C4-2B (cell line): ENCODE results near the gene NHLRC2.

Source experiments
- H3K27ac ChIP-seq: fragments of 450-650 bp; 2 replicates; pipeline ENCODE4 v1.5.1; 2017
- ZFX ChIP-seq: fragments of 450-650 bp; IDR thresholded peaks from 2 replicates; pipeline ENCODE4 v1.6.1; 2017
- TF ChIP-seq, protein P1 (sequence below): fragments of 450-650 bp; conservative IDR thresholded peaks from 2 replicates; pipeline ENCODE4 v1.5.1; 2017; ENCODE audit warnings: mild to moderate bottlenecking

The NHLRC2 gene

DNA sequence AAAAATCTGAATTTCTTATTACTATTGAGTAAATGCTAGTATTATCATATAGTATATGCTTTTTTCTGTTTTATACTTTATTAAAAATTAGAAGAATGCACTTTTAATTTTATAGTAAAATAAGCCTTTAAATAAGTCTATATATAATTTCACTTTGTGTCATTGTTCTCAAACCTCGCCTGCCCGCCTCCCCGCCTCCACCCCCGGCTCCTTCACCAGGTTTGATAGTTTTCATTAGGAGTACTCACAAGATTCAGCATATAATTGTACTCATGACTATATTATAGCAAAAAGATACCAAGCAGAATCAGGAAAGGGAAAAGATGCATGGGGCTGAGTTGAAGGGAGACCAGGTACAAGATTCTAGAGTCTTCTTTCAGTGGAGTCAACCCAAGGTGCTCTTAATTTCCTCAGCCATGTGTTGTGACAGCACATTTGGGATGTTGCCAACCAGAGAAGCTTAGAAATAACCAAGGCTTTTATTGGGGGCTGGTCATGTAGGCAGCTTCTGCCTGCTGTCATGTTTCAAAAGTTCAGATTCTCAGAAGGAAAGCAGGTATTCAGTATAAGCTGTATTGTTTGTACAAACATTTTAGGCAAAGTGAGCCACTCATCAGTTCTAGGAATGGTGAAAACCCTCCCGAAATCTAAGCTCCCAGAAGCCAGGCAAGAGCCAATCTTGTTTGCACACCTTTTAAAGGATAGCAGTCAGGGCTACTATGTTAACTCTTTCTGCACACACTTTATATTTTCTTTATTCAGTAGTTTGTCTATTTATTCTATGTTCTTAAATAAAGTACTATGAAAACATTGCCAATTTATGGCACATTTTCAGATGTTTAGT lies 12.3 kb downstream of the NHLRC2 start:
- H3K27ac ChIP-seq = no peak overlapping the region
- TF ChIP-seq ZFX = no peak
- TF ChIP-seq, protein P1, sequence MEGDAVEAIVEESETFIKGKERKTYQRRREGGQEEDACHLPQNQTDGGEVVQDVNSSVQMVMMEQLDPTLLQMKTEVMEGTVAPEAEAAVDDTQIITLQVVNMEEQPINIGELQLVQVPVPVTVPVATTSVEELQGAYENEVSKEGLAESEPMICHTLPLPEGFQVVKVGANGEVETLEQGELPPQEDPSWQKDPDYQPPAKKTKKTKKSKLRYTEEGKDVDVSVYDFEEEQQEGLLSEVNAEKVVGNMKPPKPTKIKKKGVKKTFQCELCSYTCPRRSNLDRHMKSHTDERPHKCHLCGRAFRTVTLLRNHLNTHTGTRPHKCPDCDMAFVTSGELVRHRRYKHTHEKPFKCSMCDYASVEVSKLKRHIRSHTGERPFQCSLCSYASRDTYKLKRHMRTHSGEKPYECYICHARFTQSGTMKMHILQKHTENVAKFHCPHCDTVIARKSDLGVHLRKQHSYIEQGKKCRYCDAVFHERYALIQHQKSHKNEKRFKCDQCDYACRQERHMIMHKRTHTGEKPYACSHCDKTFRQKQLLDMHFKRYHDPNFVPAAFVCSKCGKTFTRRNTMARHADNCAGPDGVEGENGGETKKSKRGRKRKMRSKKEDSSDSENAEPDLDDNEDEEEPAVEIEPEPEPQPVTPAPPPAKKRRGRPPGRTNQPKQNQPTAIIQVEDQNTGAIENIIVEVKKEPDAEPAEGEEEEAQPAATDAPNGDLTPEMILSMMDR = no peak

DNA sequence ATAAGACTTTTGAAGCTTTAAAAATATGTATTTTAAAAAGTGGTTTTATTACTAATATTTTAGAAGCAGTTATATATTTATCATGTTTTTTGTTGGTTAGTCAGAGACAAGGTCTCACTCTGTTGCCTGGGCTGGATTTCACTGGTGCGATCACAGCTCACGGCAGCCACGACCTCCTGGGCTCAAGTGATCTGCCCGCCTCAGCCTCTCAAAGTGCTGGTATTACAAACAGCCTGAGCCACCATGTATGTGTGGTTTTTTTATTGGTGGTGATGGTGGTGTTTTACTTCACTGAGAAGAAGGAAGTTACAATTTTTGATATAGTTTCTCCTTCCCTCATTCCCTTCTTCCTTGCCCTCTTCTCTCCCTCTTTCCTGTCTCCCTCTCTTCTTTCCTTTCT lies 13.4 kb downstream of the NHLRC2 start:
- no peak for TF ChIP-seq ZFX
- TF ChIP-seq, protein P1 = no peak
- no peak overlapping the region for H3K27ac ChIP-seq

DNA sequence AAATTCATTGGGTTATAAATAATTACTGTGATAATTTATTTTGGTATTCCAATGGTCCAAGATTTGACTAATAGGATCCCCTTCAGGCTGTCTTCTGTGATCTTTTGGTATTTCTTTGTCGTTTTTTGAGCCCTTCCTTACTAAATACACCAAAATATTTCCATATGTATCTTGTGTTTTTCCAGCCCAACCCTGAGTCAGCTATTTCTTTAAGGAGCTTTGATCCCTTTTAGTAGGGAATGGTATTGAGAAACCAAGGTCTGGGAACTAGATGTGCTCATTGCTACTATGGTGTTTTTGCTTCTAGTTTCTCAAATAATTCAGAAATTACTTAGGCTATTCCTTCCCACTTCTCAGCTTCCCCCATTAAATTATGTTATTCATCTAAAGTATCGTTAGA lies 15.3 kb downstream of the NHLRC2 start:
- TF ChIP-seq, protein P1 = no peak
- TF ChIP-seq ZFX = no peak
- no peak overlapping the region for H3K27ac ChIP-seq

DNA sequence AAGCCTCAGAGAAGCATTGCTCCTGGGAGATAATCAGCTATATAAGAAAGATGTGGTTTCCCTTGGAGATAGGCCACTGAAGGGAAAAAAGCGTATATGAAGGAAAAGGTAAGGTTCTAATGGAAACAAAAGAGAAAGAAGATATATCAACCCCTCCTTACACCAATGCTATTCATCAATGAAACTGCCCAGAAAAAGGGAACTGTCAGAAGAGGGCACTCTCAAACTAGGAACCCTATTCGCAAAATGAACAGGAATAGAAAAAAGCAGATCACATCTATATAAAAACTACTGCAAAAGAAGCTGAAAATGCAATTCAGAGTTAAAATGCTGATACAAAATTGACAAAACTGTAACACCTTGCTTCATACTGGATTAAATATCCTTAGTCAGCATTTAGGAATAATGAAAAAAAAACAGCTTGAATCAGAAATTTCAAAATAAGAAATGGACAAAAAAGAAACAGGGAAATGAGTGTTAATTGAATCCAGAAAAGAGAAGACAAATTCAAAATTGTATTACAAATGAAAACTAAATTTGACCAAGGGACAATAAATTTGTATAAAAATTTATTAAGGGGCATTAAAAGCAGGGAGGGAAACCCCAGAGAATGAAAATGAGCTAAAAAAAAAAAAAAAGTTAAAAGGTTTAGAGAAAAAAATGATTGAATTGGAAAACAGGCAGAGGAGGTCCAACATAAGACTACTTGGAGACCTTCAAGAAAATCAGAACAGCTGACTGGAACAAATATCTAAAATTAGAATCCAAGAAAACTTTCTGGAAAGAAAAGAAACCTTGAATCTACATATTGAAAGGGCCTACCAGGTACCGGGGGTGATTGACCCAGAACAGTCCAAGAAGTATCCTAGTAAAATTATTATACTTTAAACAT lies 17.9 kb downstream of the NHLRC2 start:
- TF ChIP-seq ZFX = no peak
- TF ChIP-seq, protein P1 = no peak; the same call in none of the 2 replicates

DNA sequence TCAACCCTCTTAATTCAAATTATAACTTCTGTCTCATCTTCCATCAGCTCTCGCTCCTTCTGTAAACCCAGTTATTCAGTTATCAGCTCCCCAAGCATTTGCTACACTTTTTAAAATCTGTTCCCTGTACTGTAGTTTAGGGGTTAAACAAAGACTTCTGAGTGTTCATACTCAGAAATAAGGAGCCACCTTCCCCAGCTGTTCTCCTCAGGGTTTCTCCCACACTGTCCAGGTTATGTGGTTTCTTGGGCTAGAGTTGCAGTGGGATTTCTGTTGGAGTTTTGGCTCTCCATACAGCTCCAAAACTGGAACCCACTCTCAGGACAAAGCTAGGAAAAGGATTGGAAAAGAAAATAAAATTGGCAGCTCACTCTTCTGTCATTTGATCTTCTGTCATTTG lies 20.8 kb downstream of the NHLRC2 start:
- TF ChIP-seq, protein P1 = no peak
- TF ChIP-seq ZFX = no peak
- H3K27ac ChIP-seq = no peak overlapping the region

More for the DNA sequence above, 17.9 kb downstream of the NHLRC2 start:
- H3K27ac ChIP-seq = no peak overlapping the region

DNA sequence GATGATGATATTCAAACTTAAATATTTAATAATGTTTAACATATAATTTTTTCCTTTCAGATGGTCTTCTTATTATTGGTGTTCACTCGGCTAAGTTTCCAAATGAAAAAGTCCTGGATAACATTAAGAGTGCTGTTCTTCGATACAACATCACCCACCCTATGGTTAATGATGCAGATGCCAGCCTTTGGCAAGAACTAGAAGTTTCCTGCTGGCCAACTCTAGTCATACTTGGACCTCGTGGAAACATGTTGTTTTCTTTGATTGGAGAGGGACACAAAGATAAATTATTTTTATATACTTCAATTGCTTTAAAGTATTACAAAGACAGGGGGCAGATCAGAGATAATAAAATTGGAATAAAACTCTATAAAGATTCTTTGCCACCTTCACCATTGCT lies 22.0 kb downstream of the NHLRC2 start:
- TF ChIP-seq, protein P1 = no peak
- no peak for TF ChIP-seq ZFX
- H3K27ac ChIP-seq = no peak overlapping the region

DNA sequence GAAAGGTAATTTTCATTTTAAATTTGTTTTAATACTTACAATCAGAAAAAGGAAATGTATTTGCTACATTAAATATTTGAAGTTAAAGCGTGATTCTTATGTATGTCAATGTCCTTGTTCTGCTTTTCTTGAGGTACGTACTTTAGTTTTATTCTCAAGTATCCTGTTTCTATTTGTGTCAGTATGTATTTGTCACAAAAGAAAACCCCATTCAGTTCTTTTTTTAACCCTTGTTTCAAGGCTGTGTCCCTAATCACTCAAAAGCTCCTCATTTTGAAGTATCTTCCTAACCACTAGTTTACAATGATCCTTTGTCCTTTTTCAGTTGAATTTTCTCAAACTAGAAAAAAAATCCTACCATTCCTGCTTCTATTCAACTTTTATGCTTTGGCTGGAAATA lies 25.2 kb downstream of the NHLRC2 start:
- no peak for TF ChIP-seq ZFX
- TF ChIP-seq, protein P1 = no peak

More for the DNA sequence above, 25.2 kb downstream of the NHLRC2 start:
- H3K27ac ChIP-seq = no peak overlapping the region
